Mammary epithelial cell (primary cell): ENCODE results near the gene MGAT5.

Experiments
- EZH2 ChIP-seq: IDR thresholded peaks from 2 replicates; pipeline ENCODE4 v1.6.1; 2012; ENCODE audit warnings: low read length, inconsistent platforms, borderline replicate concordance
- TF ChIP-seq, protein P1 (sequence below), 2 donors: IDR thresholded peaks in 1 of 2; conservative IDR thresholded peaks in 1 of 2; 2 replicates each; pipeline ENCODE4 v1.5.1; 2011 to 2012; ENCODE audit warnings: inconsistent platforms in 2 of 2, low read length in 2 of 2, mild to moderate bottlenecking in 2 of 2, control low read depth in 1 of 2, low read depth in 1 of 2; ENCODE audit not compliant: insufficient read depth in 1 of 2; ENCODE audit errors: extremely low read depth in 1 of 2

DNA sequence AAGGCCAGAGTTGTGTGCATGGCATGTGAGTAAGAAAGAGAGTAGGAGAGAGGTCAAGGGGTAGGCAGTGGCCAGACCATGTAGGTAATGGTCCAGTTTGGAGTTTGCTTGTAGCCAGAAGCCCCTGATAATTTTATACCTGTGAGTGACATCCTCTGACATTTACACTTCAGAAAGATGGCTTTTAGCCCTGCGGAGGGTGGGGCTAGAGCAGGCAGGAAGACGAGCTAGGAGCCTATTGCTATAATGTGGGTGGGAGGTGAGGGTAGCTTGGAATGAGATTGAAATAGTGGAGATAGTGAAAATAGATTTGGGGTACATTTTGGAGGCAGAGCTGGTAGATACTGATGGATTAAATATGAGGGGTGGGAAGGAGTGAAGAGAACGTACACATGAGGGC, 48.8 kb upstream of the MGAT5 start:
- TF ChIP-seq, protein P1, sequence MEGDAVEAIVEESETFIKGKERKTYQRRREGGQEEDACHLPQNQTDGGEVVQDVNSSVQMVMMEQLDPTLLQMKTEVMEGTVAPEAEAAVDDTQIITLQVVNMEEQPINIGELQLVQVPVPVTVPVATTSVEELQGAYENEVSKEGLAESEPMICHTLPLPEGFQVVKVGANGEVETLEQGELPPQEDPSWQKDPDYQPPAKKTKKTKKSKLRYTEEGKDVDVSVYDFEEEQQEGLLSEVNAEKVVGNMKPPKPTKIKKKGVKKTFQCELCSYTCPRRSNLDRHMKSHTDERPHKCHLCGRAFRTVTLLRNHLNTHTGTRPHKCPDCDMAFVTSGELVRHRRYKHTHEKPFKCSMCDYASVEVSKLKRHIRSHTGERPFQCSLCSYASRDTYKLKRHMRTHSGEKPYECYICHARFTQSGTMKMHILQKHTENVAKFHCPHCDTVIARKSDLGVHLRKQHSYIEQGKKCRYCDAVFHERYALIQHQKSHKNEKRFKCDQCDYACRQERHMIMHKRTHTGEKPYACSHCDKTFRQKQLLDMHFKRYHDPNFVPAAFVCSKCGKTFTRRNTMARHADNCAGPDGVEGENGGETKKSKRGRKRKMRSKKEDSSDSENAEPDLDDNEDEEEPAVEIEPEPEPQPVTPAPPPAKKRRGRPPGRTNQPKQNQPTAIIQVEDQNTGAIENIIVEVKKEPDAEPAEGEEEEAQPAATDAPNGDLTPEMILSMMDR (conservative IDR thresholded peaks at IDR 0.05 in 1 of 2, IDR thresholded peaks at IDR 0.05 in 1 of 2; ENCODE audit: extremely low read depth in 1 of 2, insufficient read depth in 1 of 2, low read depth in 1 of 2, low read length in 2 of 2): no peak
- no peak for TF ChIP-seq EZH2
